ENCODE results near the gene GLOD5.

GLOD5 gene

DNA sequence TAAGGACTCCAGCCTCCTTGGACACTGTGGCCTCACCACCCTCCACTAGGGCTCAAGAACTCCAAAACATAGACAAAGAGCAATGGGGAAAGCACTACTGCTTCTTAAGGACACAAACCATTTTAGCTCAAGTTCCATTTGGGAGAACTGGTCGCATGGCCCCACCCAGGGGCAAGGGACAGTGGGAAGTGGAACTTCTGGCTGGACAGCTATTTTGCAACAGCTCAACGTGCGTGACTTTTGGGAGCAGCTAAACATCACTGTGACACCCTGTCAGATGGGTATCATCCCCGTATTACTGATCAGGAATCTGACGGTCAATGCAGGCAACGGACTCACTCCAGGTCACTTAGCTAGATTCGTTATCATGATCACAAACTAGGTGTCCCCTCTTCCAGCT is 9.0 kb upstream of the GLOD5 start:
- Histone ChIP-seq H3K27me3 (ENCODE audit: control insufficient read depth, insufficient read depth, low read length, poor library complexity, severe bottlenecking) (no peaks in the 10 kb centered on the region), H3K27ac (ENCODE audit: insufficient read depth, low read depth, low read length, poor library complexity, severe bottlenecking) (no peak overlapping the region), H3K4me1 (ENCODE audit: control insufficient read depth, insufficient read depth, low read length) (no peaks in the 10 kb centered on the region), H3K36me3 (ENCODE audit: control insufficient read depth, insufficient read depth, low read length) (no peaks in the 10 kb centered on the region), H3K9me3 (ENCODE audit: control insufficient read depth, low read length) (no peaks in the 10 kb centered on the region), H3K4me3 (ENCODE audit: insufficient read depth, low read depth, low read length) (no peak overlapping the region)
- WGBS, 2 experiments: 92 to 96% methylated on average over 7 of the region's 7 CpGs

DNA sequence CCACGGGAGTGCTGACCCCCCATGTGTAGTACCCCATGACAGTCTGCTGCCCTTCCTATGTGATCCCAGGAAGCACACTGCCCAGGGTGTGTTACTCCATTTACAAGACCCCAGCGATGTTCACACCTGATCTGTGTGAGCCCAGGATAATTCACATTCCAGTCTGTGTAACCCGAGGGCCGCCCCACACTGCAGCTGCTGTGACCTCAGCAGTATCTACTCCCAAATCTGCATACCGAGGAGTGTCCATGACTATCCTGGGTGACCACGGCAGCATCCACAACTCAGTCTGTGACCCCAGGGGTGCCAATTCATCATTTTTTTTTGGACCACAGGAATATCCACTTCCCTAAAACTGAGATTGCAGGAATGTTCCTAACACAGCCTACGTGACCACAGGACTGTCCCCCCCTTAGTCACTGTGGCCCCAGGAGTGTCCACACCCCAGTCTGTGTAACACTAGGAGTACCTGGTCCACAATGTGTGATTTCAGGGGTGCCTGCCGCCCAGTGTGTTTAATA is 7.8 kb upstream of the GLOD5 start:
- Histone ChIP-seq H3K27me3 (ENCODE audit: control insufficient read depth, insufficient read depth, low read length, poor library complexity, severe bottlenecking) (no peaks in the 10 kb centered on the region), H3K4me3 (ENCODE audit: insufficient read depth, low read depth, low read length) (no peak overlapping the region), H3K4me1 (ENCODE audit: control insufficient read depth, insufficient read depth, low read length) (no peaks in the 10 kb centered on the region), H3K9me3 (ENCODE audit: control insufficient read depth, low read length) (no peaks in the 10 kb centered on the region), H3K27ac (ENCODE audit: insufficient read depth, low read depth, low read length, poor library complexity, severe bottlenecking) (no peak overlapping the region), H3K36me3 (ENCODE audit: control insufficient read depth, insufficient read depth, low read length) (no peaks in the 10 kb centered on the region)
- WGBS, 2 experiments: 83 to 93% methylated on average over 8 of the region's 8 CpGs

DNA sequence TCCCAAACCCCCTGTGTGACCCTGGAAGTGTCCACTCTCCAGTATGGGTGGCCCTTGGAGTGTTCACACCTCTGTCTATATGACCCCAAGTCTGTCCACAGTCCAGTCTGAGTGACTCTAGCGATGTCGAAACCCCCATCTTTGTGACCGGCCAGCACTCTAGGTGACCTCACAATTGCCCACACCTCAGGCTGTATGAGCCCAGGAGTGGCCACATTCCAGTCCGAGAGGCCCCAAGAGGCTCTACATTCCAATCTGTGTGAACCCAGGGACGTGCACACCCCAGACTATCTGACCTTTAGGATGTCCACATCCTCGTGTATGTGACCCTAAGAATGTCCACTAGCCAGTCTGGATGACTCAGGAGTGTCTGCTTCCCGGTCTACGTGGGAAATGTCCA is 7.3 kb upstream of the GLOD5 start:
- Histone ChIP-seq H3K9me3 (ENCODE audit: control insufficient read depth, low read length) (no peaks in the 10 kb centered on the region), H3K36me3 (ENCODE audit: control insufficient read depth, insufficient read depth, low read length) (no peaks in the 10 kb centered on the region), H3K4me3 (ENCODE audit: insufficient read depth, low read depth, low read length) (no peak overlapping the region), H3K4me1 (ENCODE audit: control insufficient read depth, insufficient read depth, low read length) (no peaks in the 10 kb centered on the region), H3K27me3 (ENCODE audit: control insufficient read depth, insufficient read depth, low read length, poor library complexity, severe bottlenecking) (no peaks in the 10 kb centered on the region), H3K27ac (ENCODE audit: insufficient read depth, low read depth, low read length, poor library complexity, severe bottlenecking) (no peak overlapping the region)
- 86 to 92% methylated on average over 8 of the region's 8 CpGs for WGBS, 2 experiments

DNA sequence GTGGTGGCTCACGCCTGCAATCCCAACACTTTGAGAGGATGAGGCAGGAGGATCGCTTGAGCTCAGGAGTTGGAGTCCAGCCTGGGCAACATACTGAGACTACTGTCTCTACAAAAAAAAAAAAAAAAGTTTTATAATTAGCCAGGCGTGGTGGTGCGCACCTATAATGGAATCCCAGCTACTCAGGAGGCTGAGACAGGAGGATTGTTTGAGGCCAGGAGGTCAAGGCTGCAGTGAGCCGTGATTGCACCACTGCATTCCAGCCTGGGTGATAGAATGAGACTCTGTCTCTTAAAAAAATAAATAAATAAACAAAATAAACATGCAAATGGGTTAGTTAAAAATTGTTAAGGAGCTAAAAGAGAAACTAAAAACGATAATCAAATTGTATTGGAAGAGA is 7.7 kb downstream of the GLOD5 start:
- no peaks in the 10 kb centered on the region for H3K36me3 ChIP-seq (ENCODE audit: control insufficient read depth, insufficient read depth, low read length)
- no peaks in the 10 kb centered on the region for H3K27me3 ChIP-seq (ENCODE audit: control insufficient read depth, insufficient read depth, low read length, poor library complexity, severe bottlenecking)
- no peaks in the 10 kb centered on the region for H3K9me3 ChIP-seq (ENCODE audit: control insufficient read depth, low read length)
- H3K4me1 ChIP-seq (ENCODE audit: control insufficient read depth, insufficient read depth, low read length): no peaks in the 10 kb centered on the region
- H3K4me3 ChIP-seq (ENCODE audit: insufficient read depth, low read depth, low read length): no peak overlapping the region
- no peak overlapping the region for H3K27ac ChIP-seq (ENCODE audit: insufficient read depth, low read depth, low read length, poor library complexity, severe bottlenecking)
- WGBS, 2 experiments: 96 to 98% methylated on average over 5 of the region's 6 CpGs

DNA sequence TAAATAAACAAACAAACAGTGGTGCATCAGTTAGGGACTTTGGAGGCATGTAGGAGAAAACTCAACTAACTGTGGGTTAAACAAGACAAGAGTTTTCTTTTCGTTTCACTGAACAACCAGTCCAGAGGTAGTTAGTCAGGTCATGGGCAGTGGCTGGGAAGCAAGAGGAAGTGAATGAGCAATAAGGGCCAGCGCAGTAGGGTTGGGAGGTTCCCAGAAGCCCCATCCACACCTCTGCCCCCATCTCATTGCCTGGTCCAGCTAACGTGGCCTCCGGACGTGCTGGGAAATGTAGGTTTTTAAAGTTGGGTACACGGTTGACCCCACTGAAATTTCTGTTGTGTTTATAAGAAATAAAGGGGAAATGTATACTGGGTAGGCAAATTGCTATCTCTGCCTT is 8.7 kb downstream of the GLOD5 start:
- H3K27me3 ChIP-seq (ENCODE audit: control insufficient read depth, insufficient read depth, low read length, poor library complexity, severe bottlenecking): no peaks in the 10 kb centered on the region
- 87 to 89% methylated on average over 6 of the region's 6 CpGs for WGBS, 2 experiments

DNA sequence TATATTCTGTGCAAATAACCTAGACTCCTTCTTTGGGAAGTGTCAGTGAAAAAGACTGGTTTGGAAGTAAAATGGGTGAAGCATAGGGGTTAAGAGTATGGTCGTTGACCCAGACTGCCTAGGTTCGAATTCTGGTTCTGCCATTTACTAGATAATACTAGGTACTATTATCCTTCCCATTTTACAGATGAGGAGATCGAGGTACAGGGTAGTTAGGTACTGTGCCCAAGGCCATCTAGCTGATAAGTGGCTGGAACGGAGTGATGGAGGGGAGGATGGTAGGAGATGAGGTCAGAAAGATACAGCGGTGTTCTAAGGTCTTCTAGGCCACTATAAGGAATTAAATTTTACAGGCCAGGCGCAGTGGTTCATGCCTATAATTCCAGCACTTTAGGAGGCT is 11.1 kb downstream of the GLOD5 start:
- no peak overlapping the region for H3K27ac ChIP-seq (ENCODE audit: insufficient read depth, low read depth, low read length, poor library complexity, severe bottlenecking)
- no peaks in the 10 kb centered on the region for H3K27me3 ChIP-seq (ENCODE audit: control insufficient read depth, insufficient read depth, low read length, poor library complexity, severe bottlenecking)
- H3K36me3 ChIP-seq (ENCODE audit: control insufficient read depth, insufficient read depth, low read length): no peaks in the 10 kb centered on the region
- no peaks in the 10 kb centered on the region for H3K9me3 ChIP-seq (ENCODE audit: control insufficient read depth, low read length)
- 93 to 95% methylated on average over 4 to 6 of the region's 6 CpGs for WGBS, 2 experiments
- H3K4me3 ChIP-seq (ENCODE audit: insufficient read depth, low read depth, low read length): no peak overlapping the region
- no peaks in the 10 kb centered on the region for H3K4me1 ChIP-seq (ENCODE audit: control insufficient read depth, insufficient read depth, low read length)

More for the DNA sequence above, 8.7 kb downstream of the GLOD5 start:
- Histone ChIP-seq H3K27ac (ENCODE audit: insufficient read depth, low read depth, low read length, poor library complexity, severe bottlenecking) (no peak overlapping the region), H3K36me3 (ENCODE audit: control insufficient read depth, insufficient read depth, low read length) (no peaks in the 10 kb centered on the region), H3K9me3 (ENCODE audit: control insufficient read depth, low read length) (no peaks in the 10 kb centered on the region), H3K4me3 (ENCODE audit: insufficient read depth, low read depth, low read length) (no peak overlapping the region), H3K4me1 (ENCODE audit: control insufficient read depth, insufficient read depth, low read length) (no peaks in the 10 kb centered on the region)

DNA sequence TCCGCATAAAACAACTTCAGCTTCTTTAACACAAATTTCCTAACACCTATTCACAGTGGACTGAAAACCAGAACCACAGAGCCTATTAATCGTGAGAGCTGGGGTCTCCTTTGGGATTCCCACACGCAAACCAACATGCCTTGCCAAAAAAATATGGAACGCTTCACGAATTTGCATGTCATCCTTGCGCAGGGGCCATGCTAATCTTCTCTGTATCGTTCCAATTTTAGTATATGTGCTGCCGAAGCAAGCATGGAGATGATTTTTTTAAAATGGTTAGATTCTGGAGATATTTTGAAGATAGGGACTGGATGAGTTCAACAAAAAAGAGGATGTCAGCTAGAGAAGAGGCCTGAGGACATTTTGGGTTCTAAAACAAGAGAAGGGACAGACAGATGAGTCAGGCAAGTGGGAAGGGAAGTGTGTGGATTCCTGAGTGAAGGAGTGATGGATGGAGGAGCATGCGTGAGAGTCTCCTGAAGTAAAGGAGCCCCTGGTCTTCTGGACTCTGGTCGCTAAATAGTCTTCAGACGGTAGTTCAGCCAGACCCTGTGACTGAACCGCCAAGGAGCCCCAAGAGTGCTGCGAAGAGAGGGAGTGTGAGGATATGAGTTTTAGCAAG is 15.4 kb downstream of the GLOD5 start:
- H3K27me3 ChIP-seq (ENCODE audit: control insufficient read depth, insufficient read depth, low read length, poor library complexity, severe bottlenecking): no peaks in the 10 kb centered on the region
- H3K4me1 ChIP-seq (ENCODE audit: control insufficient read depth, insufficient read depth, low read length): no peaks in the 10 kb centered on the region
- no peaks in the 10 kb centered on the region for H3K9me3 ChIP-seq (ENCODE audit: control insufficient read depth, low read length)
- no peak overlapping the region for H3K4me3 ChIP-seq (ENCODE audit: insufficient read depth, low read depth, low read length)
- H3K27ac ChIP-seq (ENCODE audit: insufficient read depth, low read depth, low read length, poor library complexity, severe bottlenecking): no peak overlapping the region
- H3K36me3 ChIP-seq (ENCODE audit: control insufficient read depth, insufficient read depth, low read length): no peaks in the 10 kb centered on the region
- WGBS, 2 experiments: 91 to 93% methylated on average over 13 of the region's 13 CpGs

DNA sequence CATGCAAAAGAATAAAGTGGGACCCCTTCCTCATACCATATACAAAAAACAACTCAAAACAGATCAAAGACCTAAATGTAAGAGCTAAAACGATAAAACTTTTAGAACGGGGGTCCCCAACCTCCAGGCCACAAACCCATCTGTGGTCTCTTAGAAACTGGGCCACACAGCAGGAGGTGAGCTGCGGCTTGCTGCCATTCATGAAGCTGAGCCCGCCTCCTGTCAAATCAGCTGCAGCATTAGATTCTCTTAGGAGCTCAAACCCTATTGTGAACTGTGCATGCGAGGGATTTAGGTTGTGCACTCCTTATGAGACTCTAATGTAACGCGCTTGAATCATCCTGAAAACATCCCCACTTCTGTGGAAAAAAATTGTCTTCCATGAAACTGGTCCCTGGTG is 17.9 kb downstream of the GLOD5 start:
- no peaks in the 10 kb centered on the region for H3K27me3 ChIP-seq (ENCODE audit: control insufficient read depth, insufficient read depth, low read length, poor library complexity, severe bottlenecking)
- H3K27ac ChIP-seq (ENCODE audit: insufficient read depth, low read depth, low read length, poor library complexity, severe bottlenecking): no peak overlapping the region
- WGBS, 2 experiments: 83 to 85% methylated on average over 7 of the region's 7 CpGs
- no peaks in the 10 kb centered on the region for H3K9me3 ChIP-seq (ENCODE audit: control insufficient read depth, low read length)
- no peaks in the 10 kb centered on the region for H3K36me3 ChIP-seq (ENCODE audit: control insufficient read depth, insufficient read depth, low read length)
- H3K4me1 ChIP-seq (ENCODE audit: control insufficient read depth, insufficient read depth, low read length): no peaks in the 10 kb centered on the region
- no peak overlapping the region for H3K4me3 ChIP-seq (ENCODE audit: insufficient read depth, low read depth, low read length)

DNA sequence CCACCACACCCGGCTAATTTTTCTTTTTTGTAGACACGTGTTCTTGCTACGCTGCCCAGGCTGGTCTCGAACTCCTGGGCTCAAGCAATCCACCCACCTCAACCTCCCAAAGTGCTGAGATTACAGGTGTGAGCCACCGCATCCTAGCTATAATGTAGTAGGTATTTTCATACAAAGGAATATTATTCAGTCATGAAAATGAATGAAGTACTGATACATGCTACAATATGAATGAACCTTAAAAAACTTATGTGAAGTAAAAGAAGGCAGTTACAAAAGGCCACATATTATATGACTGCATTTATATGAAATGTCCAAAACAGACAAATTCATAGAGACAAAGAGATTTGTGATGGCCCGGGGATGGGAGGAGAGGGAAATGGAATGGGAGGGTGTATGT is 20.2 kb downstream of the GLOD5 start:
- no peaks in the 10 kb centered on the region for H3K9me3 ChIP-seq (ENCODE audit: control insufficient read depth, low read length)
- 87 to 97% methylated on average over 5 of the region's 6 CpGs for WGBS, 2 experiments
- no peaks in the 10 kb centered on the region for H3K4me1 ChIP-seq (ENCODE audit: control insufficient read depth, insufficient read depth, low read length)
- H3K4me3 ChIP-seq (ENCODE audit: insufficient read depth, low read depth, low read length): no peak overlapping the region
- no peaks in the 10 kb centered on the region for H3K36me3 ChIP-seq (ENCODE audit: control insufficient read depth, insufficient read depth, low read length)
- no peaks in the 10 kb centered on the region for H3K27me3 ChIP-seq (ENCODE audit: control insufficient read depth, insufficient read depth, low read length, poor library complexity, severe bottlenecking)
- no peak overlapping the region for H3K27ac ChIP-seq (ENCODE audit: insufficient read depth, low read depth, low read length, poor library complexity, severe bottlenecking)

DNA sequence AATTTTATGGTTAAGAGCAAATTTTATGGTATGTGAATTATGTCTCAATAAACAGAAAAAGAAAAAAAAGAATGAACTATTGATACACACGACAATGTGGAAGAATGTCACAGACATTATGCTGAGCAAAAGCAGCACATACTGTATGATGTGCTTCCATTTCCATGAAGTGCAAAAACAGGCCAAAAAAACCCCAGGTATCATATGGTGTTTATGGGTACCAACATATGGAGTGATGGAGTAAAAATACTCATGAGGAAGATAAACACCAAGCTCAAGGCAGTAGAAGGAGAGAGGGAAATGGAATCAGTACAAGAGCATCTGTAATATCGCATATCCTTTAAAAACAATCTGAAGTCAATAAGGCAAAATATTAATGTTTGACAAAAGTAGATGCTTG is 20.7 kb downstream of the GLOD5 start:
- 87 to 100% methylated on average over 1 of the region's 2 CpGs for WGBS, 2 experiments
- H3K4me1 ChIP-seq (ENCODE audit: control insufficient read depth, insufficient read depth, low read length): no peaks in the 10 kb centered on the region

DNA sequence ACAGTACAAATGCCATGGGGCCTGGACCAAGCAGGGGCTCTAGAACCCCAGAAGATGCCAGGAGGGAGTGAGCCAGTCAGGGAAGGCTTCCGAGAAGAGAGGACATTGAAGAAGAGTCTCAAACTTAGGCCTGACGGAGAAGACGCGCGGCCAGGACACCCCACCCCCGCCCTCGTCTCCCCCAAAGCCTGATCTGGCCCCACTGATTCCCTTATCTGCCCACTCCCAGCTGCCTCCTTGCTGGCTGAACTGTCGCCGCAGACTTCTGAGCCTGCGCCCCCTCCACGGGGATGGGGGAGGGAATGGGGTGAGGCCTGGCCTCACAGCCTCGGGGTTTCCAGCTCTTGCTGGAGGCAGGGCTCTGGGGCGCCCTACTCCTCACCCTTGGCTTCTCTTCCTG is 21.2 kb downstream of the GLOD5 start:
- Histone ChIP-seq H3K27me3 (ENCODE audit: control insufficient read depth, insufficient read depth, low read length, poor library complexity, severe bottlenecking) (no peaks in the 10 kb centered on the region), H3K27ac (ENCODE audit: insufficient read depth, low read depth, low read length, poor library complexity, severe bottlenecking) (no peak overlapping the region), H3K36me3 (ENCODE audit: control insufficient read depth, insufficient read depth, low read length) (no peaks in the 10 kb centered on the region), H3K4me3 (ENCODE audit: insufficient read depth, low read depth, low read length) (no peak overlapping the region), H3K9me3 (ENCODE audit: control insufficient read depth, low read length) (no peaks in the 10 kb centered on the region), H3K4me1 (ENCODE audit: control insufficient read depth, insufficient read depth, low read length) (no peaks in the 10 kb centered on the region)
- 86 to 92% methylated on average over 13 of the region's 13 CpGs for WGBS, 2 experiments

More for the DNA sequence above, 20.7 kb downstream of the GLOD5 start:
- Histone ChIP-seq H3K27me3 (ENCODE audit: control insufficient read depth, insufficient read depth, low read length, poor library complexity, severe bottlenecking) (no peaks in the 10 kb centered on the region), H3K36me3 (ENCODE audit: control insufficient read depth, insufficient read depth, low read length) (no peaks in the 10 kb centered on the region), H3K4me3 (ENCODE audit: insufficient read depth, low read depth, low read length) (no peak overlapping the region), H3K27ac (ENCODE audit: insufficient read depth, low read depth, low read length, poor library complexity, severe bottlenecking) (no peak overlapping the region), H3K9me3 (ENCODE audit: control insufficient read depth, low read length) (no peaks in the 10 kb centered on the region)

All from ectodermal cell (in vitro differentiated cells).